ENCODE measurements around the gene FHAD1. TPM values are rescaled to one million over a fixed set of nuclear protein-coding genes. Genes with fewer than 3 reads are reported as not detected.

FHAD1 gene
- total RNA-seq, 1 donor from 2014 or later = not detected

DNA sequence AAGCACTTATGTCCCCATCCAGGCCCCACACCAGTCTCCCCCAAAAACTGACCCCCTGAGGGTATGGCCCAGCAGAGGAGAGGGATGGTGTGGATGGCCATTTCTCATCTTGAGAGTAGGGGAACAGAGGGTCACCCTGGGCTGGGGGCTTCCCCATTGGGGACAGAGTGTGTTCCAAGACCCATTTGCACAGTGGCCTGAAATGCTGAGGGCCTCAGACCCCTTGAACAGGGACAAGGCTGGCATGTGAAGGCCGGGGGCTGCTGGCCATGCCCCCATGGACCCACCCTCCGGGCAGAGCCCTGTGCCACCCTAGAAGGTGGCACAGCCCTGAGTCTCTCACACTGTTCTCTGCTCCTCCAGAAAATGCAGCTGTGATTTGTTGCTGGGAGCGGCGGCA lies 199.2 kb downstream of the FHAD1 start:
- TF ChIP-seq, protein P1, sequence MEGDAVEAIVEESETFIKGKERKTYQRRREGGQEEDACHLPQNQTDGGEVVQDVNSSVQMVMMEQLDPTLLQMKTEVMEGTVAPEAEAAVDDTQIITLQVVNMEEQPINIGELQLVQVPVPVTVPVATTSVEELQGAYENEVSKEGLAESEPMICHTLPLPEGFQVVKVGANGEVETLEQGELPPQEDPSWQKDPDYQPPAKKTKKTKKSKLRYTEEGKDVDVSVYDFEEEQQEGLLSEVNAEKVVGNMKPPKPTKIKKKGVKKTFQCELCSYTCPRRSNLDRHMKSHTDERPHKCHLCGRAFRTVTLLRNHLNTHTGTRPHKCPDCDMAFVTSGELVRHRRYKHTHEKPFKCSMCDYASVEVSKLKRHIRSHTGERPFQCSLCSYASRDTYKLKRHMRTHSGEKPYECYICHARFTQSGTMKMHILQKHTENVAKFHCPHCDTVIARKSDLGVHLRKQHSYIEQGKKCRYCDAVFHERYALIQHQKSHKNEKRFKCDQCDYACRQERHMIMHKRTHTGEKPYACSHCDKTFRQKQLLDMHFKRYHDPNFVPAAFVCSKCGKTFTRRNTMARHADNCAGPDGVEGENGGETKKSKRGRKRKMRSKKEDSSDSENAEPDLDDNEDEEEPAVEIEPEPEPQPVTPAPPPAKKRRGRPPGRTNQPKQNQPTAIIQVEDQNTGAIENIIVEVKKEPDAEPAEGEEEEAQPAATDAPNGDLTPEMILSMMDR (IDR thresholded peaks at IDR 0.05; ENCODE audit: insufficient read depth, low read length, severe bottlenecking) = no peak
- H3K4me3 ChIP-seq (ENCODE audit: low read depth, low read length) = no peak overlapping the region
- DNase-seq (ENCODE audit: low read depth) (no peak), FAIRE-seq (no peak)
- H3K27me3 ChIP-seq (ENCODE audit: control insufficient read depth, insufficient read depth, low read length) = no peaks in the 10 kb centered on the region
- H3K36me3 ChIP-seq (ENCODE audit: control insufficient read depth, insufficient read depth, low read length) = no peaks in the 10 kb centered on the region

Other genes starting within 250 kb of the FHAD1 start
- 5.3 and 6.4 TPM in 2 replicates for gene TMEM51, start 93.5 kb upstream of the FHAD1 start, total RNA-seq
- 41.5 and 42.6 TPM in 2 replicates for gene EFHD2, start 162.7 kb downstream of the FHAD1 start, total RNA-seq
- gene CTRC, start 191.2 kb downstream of the FHAD1 start, total RNA-seq = not detected in 2 replicates
- not detected in 2 replicates for gene CELA2A, start 209.5 kb downstream of the FHAD1 start, total RNA-seq
- not detected in 2 replicates for gene CELA2B, start 228.9 kb downstream of the FHAD1 start, total RNA-seq

Measured in bronchial epithelial cell (primary cell).